GM12878 (cell line): ENCODE measurements around the gene DYSF. TPM values are rescaled to one million over a fixed set of nuclear protein-coding genes. Genes with fewer than 3 reads are reported as not detected.
"Not testable (repeated sequence)": the region's sequence is repeated elsewhere in the genome, so short reads cannot be mapped to it uniquely, and the experiment has no call there.

ENCODE experiments used
- ATAC-seq: fragments of 200-7000 bp; cut with Tn5 transposase; 3 replicates; pipeline ENCODE4 v1.9.1; 2020; ENCODE audit warnings: mild to moderate bottlenecking, moderate library complexity
- BruUV-seq: library from RNA; stranded (reverse); fragments of 400-500 nt; replicated peaks from 2 replicates; lab custom pipeline; 2021; lab: Mats Ljungman, UMichigan
- CTCF ChIA-PET: fragments of 300-600 bp; sonication (Branson Sonifier 250); formaldehyde crosslinking; extraction: SDS; loops from one replicate; lab custom pipeline; 2021; ENCODE audit warnings: inconsistent platforms; lab: Yijun Ruan, JAX
- POLR2A ChIA-PET: fragments of 350-600 bp; formaldehyde crosslinking; extraction: SDS; loops from one replicate; lab custom pipeline; 2021; ENCODE audit warnings: inconsistent platforms; lab: Charles Lee
- RAD21 ChIA-PET: fragments of 300-600 bp; sonication (Branson Sonifier 250); formaldehyde crosslinking; loops from one replicate; lab custom pipeline; 2023; ENCODE audit warnings: antibody characterized with exemption; ENCODE audit not compliant: unreplicated experiment; lab: Charles Lee
- SMC1A ChIA-PET: fragments of 300-600 bp; sonication (Branson Sonifier 250); formaldehyde crosslinking; loops from one replicate; lab custom pipeline; 2023; ENCODE audit not compliant: unreplicated experiment, uncharacterized antibody; lab: Charles Lee
- DNase-seq: peaks from one replicate; pipeline ENCODE4 v3.0.0-alpha.2; 2011; ENCODE audit warnings: low read depth, low spot score
- FAIRE-seq: peaks from 3 replicates; lab custom pipeline; 2011; peaks lifted over from hg19 to GRCh38; lab: Jason Lieb, UNC
- H2AFZ ChIP-seq: 2 replicates; pipeline ENCODE4 v1.6.0; 2011; ENCODE audit warnings: low read depth, low read length, control low read depth; ENCODE audit not compliant: control insufficient read depth
- H3K27ac ChIP-seq: 2 replicates; pipeline ENCODE4 v1.5.1; 2011; ENCODE audit warnings: control low read depth; ENCODE audit not compliant: control insufficient read depth, insufficient read depth
- H3K27me3 ChIP-seq, 2 experiments: replicated peaks in 1 of 2; 2 replicates each; pipeline versions ENCODE4 v1.6.0 to v1.6.1; 2011; ENCODE audit warnings: low read length in 1 of 2; ENCODE audit not compliant: control insufficient read depth in 2 of 2, insufficient read depth in 2 of 2
- H3K36me3 ChIP-seq, 2 experiments: 2 replicates each; pipeline ENCODE4 v1.5.1; 2011; ENCODE audit warnings: low read length in 1 of 2; ENCODE audit not compliant: control insufficient read depth in 2 of 2, insufficient read depth in 2 of 2
- H3K4me1 ChIP-seq: 2 replicates; pipeline ENCODE4 v1.6.1; 2011; ENCODE audit warnings: mild to moderate bottlenecking, low read length, moderate library complexity, mixed read lengths; ENCODE audit not compliant: control insufficient read depth, insufficient read depth
- H3K4me2 ChIP-seq: 2 replicates; pipeline ENCODE4 v1.6.0; 2011; ENCODE audit warnings: control low read depth; ENCODE audit not compliant: control insufficient read depth, insufficient read depth
- H3K4me3 ChIP-seq: fragments of 200-600 bp; sonication (generic); 2 replicates; pipeline ENCODE4 v1.5.1; 2016
- H3K79me2 ChIP-seq: 2 replicates; pipeline ENCODE4 v1.6.0; 2011; ENCODE audit warnings: low read length; ENCODE audit not compliant: control insufficient read depth, insufficient read depth
- H3K9ac ChIP-seq: 2 replicates; pipeline ENCODE4 v1.8.0; 2011; ENCODE audit warnings: low read length, control low read depth, mixed read lengths; ENCODE audit not compliant: control insufficient read depth, insufficient read depth
- H3K9me3 ChIP-seq: replicated peaks from 3 replicates; pipeline ENCODE4 v1.5.1; 2011; ENCODE audit warnings: mild to moderate bottlenecking, low read length; ENCODE audit not compliant: control insufficient read depth, insufficient read depth
- H4K20me1 ChIP-seq: 2 replicates; pipeline ENCODE4 v1.6.0; 2011; ENCODE audit not compliant: control insufficient read depth, insufficient read depth
- BCL11A ChIP-seq: IDR thresholded peaks from 2 replicates; pipeline ENCODE4 v1.6.1; 2011; ENCODE audit warnings: low read depth, low read length
- E2F8 ChIP-seq: fragments of 450-650 bp; IDR thresholded peaks from 2 replicates; pipeline ENCODE4 v1.6.1; 2018; ENCODE audit warnings: mild to moderate bottlenecking, low read depth, moderate library complexity; ENCODE audit not compliant: partially characterized antibody
- WGBS: methylation state at CpG from one replicate; pipeline ENCODE4 v1.1.6; 2016; ENCODE audit warnings: low lambda C conversion rate; ENCODE audit not compliant: insufficient replicate concordance, insufficient coverage; ENCODE audit errors: missing lambda C conversion rate; 5-methylcytosine and 5-hydroxymethylcytosine counted together
- in situ Hi-C: fragments of 300-500 bp; cut with MboI; formaldehyde crosslinking; loops from 9 replicates; pipeline ENCODE4 v1.14.3; 2018; ENCODE audit warnings: mixed read lengths
- intact Hi-C: fragments of 100-400 bp; cut with micrococcal nuclease; formaldehyde crosslinking; loops from one replicate; pipeline ENCODE4 v1.14.2; 2022; ENCODE audit not compliant: unreplicated experiment
- polyA plus RNA-seq, 11 experiments: library from polyadenylated mRNA; depleted of rRNA in 4 of 11; unstranded in 6 of 11; stranded (reverse) in 5 of 11; fragments of >200 nt; fragmentation: Nextera tagmentation in 4 of 11; fragmentation: Illumina TruSeq in 1 of 11; extraction: Ambion mirVana in 4 of 11; extraction: Trizol in 1 of 11; gene quantifications; 1 replicate in 1 of 11; 2 replicates in 10 of 11; pipeline versions ENCODE4 v1.2.1 to v1.2.3, GENCODE V29; 2011 to 2016; ENCODE audit warnings: inconsistent platforms in 2 of 11, missing spikeins in 2 of 11, low read depth in 1 of 11
- total RNA-seq, 4 experiments: library from RNA; depleted of rRNA in 3 of 4; stranded (reverse); fragments of >200 nt in 3 of 4; fragmentation: Illumina TruSeq in 1 of 4; extraction: Trizol in 1 of 4; gene quantifications; 2 replicates each; pipeline versions ENCODE4 v1.2.1 to v1.2.3, GENCODE V29; 2013 to 2021
- TF ChIP-seq, protein P1 (sequence below): fragments of 450-650 bp; IDR thresholded peaks from 2 replicates; pipeline ENCODE4 v1.6.1; 2017; ENCODE audit warnings: antibody characterized with exemption, mild to moderate bottlenecking, moderate library complexity

DYSF gene
- total and polyA plus RNA-seq, 10 of the 15 experiments (the other 5 are each of a cell fraction or from before 2014, with no cell fraction given): under 0.01 to 0.15 (median 0.03) TPM; not detected in 7

DNA sequence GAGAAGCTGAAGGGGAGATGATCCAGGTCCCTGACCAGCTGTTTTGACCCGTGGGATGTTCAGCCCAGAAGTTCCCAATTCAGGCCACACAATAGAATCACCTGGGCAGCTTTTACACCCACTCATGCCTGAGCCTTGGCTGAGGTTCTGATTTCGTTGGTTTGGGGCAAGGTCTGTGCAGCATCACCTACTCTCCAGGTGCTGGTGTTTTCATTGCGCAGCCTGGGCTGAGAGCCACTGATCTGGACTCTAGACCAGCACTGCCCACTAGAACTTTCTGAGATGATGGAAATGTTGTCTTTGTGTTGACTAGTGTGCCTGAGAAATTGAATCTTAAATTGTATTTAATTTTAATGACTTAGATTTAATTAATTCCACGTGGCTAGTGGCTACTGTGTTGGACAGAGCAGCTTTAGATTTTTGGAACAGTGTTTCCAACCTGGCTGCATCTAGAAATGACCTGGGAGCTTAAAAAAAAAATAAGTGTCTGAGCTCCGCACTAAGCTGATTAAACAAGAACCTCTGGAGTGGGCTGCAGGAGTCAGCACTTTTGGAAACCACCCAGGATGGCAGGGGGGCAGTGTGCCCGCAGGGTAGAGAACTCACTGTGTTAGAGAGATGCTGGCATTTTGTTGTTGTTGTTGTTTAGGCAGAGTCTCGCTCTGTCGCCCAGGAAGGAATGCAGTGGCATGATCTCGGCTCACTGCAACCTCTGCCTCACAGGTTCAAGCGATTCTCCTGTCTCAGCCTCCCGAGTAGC, 33.7 kb downstream of the DYSF start (continued):
- TF ChIP-seq E2F8 (no peak), BCL11A (no peak)
- TF ChIP-seq, protein P1, sequence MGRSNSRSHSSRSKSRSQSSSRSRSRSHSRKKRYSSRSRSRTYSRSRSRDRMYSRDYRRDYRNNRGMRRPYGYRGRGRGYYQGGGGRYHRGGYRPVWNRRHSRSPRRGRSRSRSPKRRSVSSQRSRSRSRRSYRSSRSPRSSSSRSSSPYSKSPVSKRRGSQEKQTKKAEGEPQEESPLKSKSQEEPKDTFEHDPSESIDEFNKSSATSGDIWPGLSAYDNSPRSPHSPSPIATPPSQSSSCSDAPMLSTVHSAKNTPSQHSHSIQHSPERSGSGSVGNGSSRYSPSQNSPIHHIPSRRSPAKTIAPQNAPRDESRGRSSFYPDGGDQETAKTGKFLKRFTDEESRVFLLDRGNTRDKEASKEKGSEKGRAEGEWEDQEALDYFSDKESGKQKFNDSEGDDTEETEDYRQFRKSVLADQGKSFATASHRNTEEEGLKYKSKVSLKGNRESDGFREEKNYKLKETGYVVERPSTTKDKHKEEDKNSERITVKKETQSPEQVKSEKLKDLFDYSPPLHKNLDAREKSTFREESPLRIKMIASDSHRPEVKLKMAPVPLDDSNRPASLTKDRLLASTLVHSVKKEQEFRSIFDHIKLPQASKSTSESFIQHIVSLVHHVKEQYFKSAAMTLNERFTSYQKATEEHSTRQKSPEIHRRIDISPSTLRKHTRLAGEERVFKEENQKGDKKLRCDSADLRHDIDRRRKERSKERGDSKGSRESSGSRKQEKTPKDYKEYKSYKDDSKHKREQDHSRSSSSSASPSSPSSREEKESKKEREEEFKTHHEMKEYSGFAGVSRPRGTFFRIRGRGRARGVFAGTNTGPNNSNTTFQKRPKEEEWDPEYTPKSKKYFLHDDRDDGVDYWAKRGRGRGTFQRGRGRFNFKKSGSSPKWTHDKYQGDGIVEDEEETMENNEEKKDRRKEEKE: no peak

DNA sequence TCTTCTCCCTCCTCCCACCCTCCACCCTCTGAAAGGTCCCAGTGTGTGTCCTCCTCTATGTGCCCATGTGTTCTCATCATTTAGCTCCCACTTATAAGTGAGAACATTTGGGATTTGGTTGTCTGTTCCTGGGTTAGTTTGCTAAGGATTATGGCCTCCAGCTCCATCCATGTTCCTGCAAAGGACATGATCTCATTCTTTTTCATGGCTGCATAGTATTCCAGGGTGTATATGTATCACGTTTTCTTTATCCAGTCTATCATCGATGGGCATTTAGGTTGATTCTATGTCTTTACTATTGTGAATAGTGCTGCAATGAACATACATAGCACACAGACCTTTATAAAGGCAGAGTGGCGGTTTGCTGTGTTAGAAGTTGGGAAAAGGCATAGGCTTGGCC, 38.2 kb downstream of the DYSF start:
- RAD21 ChIA-PET, POLR2A ChIA-PET, H3K9me3 ChIP-seq, intact Hi-C loops, H3K9ac ChIP-seq, DNase-seq, H3K36me3 ChIP-seq, BruUV-seq, H3K4me2 ChIP-seq, H2AFZ ChIP-seq, in situ Hi-C loops, H3K27ac ChIP-seq, H3K4me3 ChIP-seq, H3K27me3 ChIP-seq, H4K20me1 ChIP-seq, H3K4me1 ChIP-seq, CTCF ChIA-PET, FAIRE-seq, SMC1A ChIA-PET, ATAC-seq, H3K79me2 ChIP-seq: not testable (repeated sequence)
- WGBS: 32% methylated on average over 3 of the region's 3 CpGs
